Occipital lobe (tissue), 2 donors: ENCODE data around the gene ZSCAN5A. TPM values are rescaled to one million over a fixed set of nuclear protein-coding genes. Genes with fewer than 3 reads are reported as not detected.
"Not testable (repeated sequence)": the region's sequence is repeated elsewhere in the genome, so short reads cannot be mapped to it uniquely, and the experiment has no call there.

Source experiments
- DNase-seq: peaks from one replicate; lab custom pipeline; 2025; lab: John Stamatoyannopoulos, UW
- total RNA-seq: library from RNA; depleted of rRNA; stranded (reverse); fragments of >200 nt; gene quantifications from one replicate; pipeline ENCODE4 v1.2.3, GENCODE V29; 2014

ZSCAN5A gene
- 4.8 TPM for total RNA-seq

GRCh38 chr19:56314381-56315076 lies at the start of gene ZSCAN5A:
Gene ZSCAN5A, minus strand, starts transcription at chr19:56314839. Its CDS starts 89,793 bp downstream, at chr19:56225046.
- peak; percentile 93 for DNase-seq

- DNase-seq = no peak
Observed at GRCh38 chr19:56360841-56361240, 46.2 kb upstream of the ZSCAN5A start.

GRCh38 chr19:56356944-56357343 lies 42.3 kb upstream of the ZSCAN5A start:
- no peak for DNase-seq

GRCh38 chr19:56355517-56355916 lies 40.9 kb upstream of the ZSCAN5A start:
- DNase-seq = no peak

- DNase-seq = no peak
Observed at GRCh38 chr19:56351208-56351607, 36.6 kb upstream of the ZSCAN5A start.

- DNase-seq = no peak
Observed at GRCh38 chr19:56350416-56351045, 35.9 kb upstream of the ZSCAN5A start.

GRCh38 chr19:56348289-56348877 lies 33.7 kb upstream of the ZSCAN5A start:
- DNase-seq = no peak

GRCh38 chr19:56347163-56347778 lies 32.6 kb upstream of the ZSCAN5A start:
- DNase-seq = no peak

- no peak for DNase-seq
Observed at GRCh38 chr19:56341948-56342347, 27.3 kb upstream of the ZSCAN5A start.

GRCh38 chr19:56339031-56339430 lies 24.4 kb upstream of the ZSCAN5A start:
- not testable (repeated sequence) for DNase-seq

- not testable (repeated sequence) for DNase-seq
Observed at GRCh38 chr19:56337077-56337476, 22.4 kb upstream of the ZSCAN5A start.

GRCh38 chr19:56335371-56335770 lies 20.7 kb upstream of the ZSCAN5A start:
- not testable (repeated sequence) for DNase-seq

GRCh38 chr19:56333506-56333905 lies 18.9 kb upstream of the ZSCAN5A start:
- no peak for DNase-seq

- DNase-seq = no peak
Observed at GRCh38 chr19:56332695-56333094, 18.1 kb upstream of the ZSCAN5A start.

GRCh38 chr19:56324436-56324835 lies 9.8 kb upstream of the ZSCAN5A start:
- DNase-seq = no peak

- no peak for DNase-seq
Observed at GRCh38 chr19:56321989-56322440, 7.4 kb upstream of the ZSCAN5A start.

- no peak for DNase-seq
Observed at GRCh38 chr19:56321254-56321988, 6.8 kb upstream of the ZSCAN5A start.

GRCh38 chr19:56319991-56320390 lies 5.4 kb upstream of the ZSCAN5A start:
- DNase-seq = no peak

- no peak for DNase-seq
Observed at GRCh38 chr19:56317749-56318148, 3.1 kb upstream of the ZSCAN5A start.

GRCh38 chr19:56316728-56317127 lies 2.1 kb upstream of the ZSCAN5A start:
- no peak for DNase-seq

- DNase-seq = peak; percentile 90
Observed at GRCh38 chr19:56315077-56315828, 614 bp upstream of the ZSCAN5A start.
